ENCODE measurements around the gene ZNF454. TPM values are rescaled to one million over a fixed set of nuclear protein-coding genes. Genes with fewer than 3 reads are reported as not detected.

The ZNF454 gene
- total RNA-seq, 1 experiment from 2014 or later: not detected

GRCh38 chr5:178981381-178981780, 40.4 kb downstream of the ZNF454 start:
- no peak for DNase-seq
- no peak overlapping the region for H3K4me3 Mint-ChIP-seq
- Histone ChIP-seq H3K14ac (ENCODE audit: insufficient read depth, low read length) (no peak overlapping the region), H2AFZ (ENCODE audit: low read length) (no peak overlapping the region), H3T11ph (ENCODE audit: low read length) (no peak overlapping the region), H2BK20ac (ENCODE audit: low read depth, low read length, poor library complexity, severe bottlenecking) (no peak overlapping the region), H4K20me1 (ENCODE audit: control insufficient read depth, insufficient read depth, insufficient read length) (no peaks in the 10 kb centered on the region), H3K27ac (ENCODE audit: insufficient read length, low read depth, low read length) (no peak overlapping the region), H2BK5ac (ENCODE audit: insufficient read length, low read length) (no peak overlapping the region), H3K23me2 (ENCODE audit: insufficient read length, low read depth, low read length, poor library complexity, severe bottlenecking) (no peaks in the 10 kb centered on the region), H2BK120ac (ENCODE audit: low read depth, low read length, poor library complexity, severe bottlenecking) (no peak overlapping the region), H3K23ac (ENCODE audit: insufficient read length, low read depth, low read length) (no peak overlapping the region), H4K5ac (ENCODE audit: insufficient read length, low read depth, low read length) (no peak overlapping the region), H3K9me3 (ENCODE audit: control insufficient read depth, low read depth, low read length) (peaks cover 77% of the 10 kb centered on the region), H3K79me2 (ENCODE audit: insufficient read depth, low read length) (no peaks in the 10 kb centered on the region), H3K18ac (ENCODE audit: insufficient read length, low read depth, low read length) (no peak overlapping the region), H2AK5ac (ENCODE audit: insufficient read length, low read length) (no peak overlapping the region), H3K4ac (ENCODE audit: low read depth, low read length) (no peak overlapping the region), H4K8ac (replicated peaks; ENCODE audit: insufficient read length, low read depth, low read length) (no peak overlapping the region), H4K91ac (ENCODE audit: insufficient read length, low read depth, low read length) (no peak overlapping the region), H3K56ac (ENCODE audit: insufficient read length, low read depth, low read length) (no peak overlapping the region), H2BK12ac (ENCODE audit: insufficient read length, low read depth, low read length) (no peak overlapping the region), H3K4me2 (ENCODE audit: insufficient read depth, insufficient read length, low read length) (no peak overlapping the region), H2BK15ac (ENCODE audit: low read depth, low read length) (no peak overlapping the region), H3K4me1 (ENCODE audit: insufficient read depth, low read length) (no peaks in the 10 kb centered on the region), H3K9ac (ENCODE audit: extremely low read depth, insufficient read length, low read length) (no peak overlapping the region), H3K79me1 (ENCODE audit: insufficient read depth, low read depth, low read length, poor library complexity, severe bottlenecking) (no peaks in the 10 kb centered on the region), H3K27me3 (ENCODE audit: insufficient read depth, low read length) (no peaks in the 10 kb centered on the region)
- H3K27ac Mint-ChIP-seq: no peak overlapping the region
- no CpG with 5 or more reads among the region's 15 CpGs for WGBS (ENCODE audit: extremely low coverage, insufficient read length, low lambda C conversion rate)
- peaks cover 29% of the 10 kb centered on the region for H3K27me3 Mint-ChIP-seq (ENCODE audit: low read depth)
- peaks cover 16 to 41% (median 22%) of the 10 kb centered on the region in 3 experiments for H3K36me3 Mint-ChIP-seq (ENCODE audit: insufficient read depth in 1 of 3, low read depth in 3 of 3)
- no peak for TF ChIP-seq CTCF (conservative IDR thresholded peaks at IDR 0.05)
- peaks cover 94 to 100% of the 10 kb centered on the region in 2 experiments for H3K9me3 Mint-ChIP-seq
- H3K4me1 Mint-ChIP-seq: no peaks in the 10 kb centered on the region
